VCaP (cell line): ENCODE results near the gene PRXL2B.

Experiments used
- H3K27ac ChIP-seq: fragments of 450-650 bp; 2 replicates; pipeline ENCODE4 v1.5.1; 2017
- TF ChIP-seq, protein P1 (sequence below): fragments of 450-650 bp; conservative IDR thresholded peaks from 2 replicates; pipeline ENCODE4 v1.5.1; 2017; ENCODE audit warnings: mild to moderate bottlenecking, moderate library complexity

The PRXL2B gene

DNA sequence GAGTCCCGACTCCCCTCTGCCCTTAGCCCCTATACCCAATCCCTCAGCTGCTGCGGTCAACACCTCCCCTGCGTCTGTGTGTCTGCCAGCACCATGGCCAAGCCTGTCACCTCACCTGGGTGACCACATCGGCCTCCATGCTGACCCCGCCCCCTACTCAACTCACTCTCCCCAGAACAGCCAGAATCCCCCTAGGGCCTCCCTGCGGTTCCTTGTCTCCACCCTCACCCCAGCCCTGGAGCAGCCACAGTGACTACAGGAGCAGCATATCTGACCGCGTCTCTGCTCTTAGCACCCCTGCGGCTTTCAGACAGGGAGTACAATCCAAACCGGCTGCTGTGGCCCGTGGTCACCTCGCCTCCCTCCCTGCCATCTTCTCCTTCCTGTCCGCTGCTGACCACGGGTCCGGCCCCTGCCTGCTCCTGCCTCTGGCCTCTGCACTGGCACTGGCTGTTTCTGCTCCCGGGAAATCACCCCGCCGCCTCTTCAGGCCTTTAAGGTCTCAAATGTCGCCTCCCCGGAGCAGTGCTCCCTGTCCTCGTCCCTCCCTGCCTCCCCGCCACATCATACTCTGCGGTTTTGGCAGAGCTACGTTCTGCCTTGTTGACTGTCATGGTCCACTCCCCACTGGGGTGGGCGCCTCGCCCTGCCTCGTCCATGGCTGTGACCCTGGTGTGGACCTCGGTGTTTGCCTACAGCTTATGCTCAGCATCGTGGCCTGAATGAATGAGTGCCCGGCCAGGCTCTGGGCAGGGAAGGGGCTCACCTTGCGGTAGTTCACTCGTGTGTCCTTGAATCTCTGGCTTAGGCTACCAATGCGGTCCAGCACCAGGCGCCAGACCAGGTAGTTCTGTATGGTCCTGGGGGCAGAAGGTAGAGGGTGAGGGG is 11.1 kb downstream of the PRXL2B start:
- TF ChIP-seq, protein P1, sequence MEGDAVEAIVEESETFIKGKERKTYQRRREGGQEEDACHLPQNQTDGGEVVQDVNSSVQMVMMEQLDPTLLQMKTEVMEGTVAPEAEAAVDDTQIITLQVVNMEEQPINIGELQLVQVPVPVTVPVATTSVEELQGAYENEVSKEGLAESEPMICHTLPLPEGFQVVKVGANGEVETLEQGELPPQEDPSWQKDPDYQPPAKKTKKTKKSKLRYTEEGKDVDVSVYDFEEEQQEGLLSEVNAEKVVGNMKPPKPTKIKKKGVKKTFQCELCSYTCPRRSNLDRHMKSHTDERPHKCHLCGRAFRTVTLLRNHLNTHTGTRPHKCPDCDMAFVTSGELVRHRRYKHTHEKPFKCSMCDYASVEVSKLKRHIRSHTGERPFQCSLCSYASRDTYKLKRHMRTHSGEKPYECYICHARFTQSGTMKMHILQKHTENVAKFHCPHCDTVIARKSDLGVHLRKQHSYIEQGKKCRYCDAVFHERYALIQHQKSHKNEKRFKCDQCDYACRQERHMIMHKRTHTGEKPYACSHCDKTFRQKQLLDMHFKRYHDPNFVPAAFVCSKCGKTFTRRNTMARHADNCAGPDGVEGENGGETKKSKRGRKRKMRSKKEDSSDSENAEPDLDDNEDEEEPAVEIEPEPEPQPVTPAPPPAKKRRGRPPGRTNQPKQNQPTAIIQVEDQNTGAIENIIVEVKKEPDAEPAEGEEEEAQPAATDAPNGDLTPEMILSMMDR, result no peak
- no peak overlapping the region for H3K27ac ChIP-seq

DNA sequence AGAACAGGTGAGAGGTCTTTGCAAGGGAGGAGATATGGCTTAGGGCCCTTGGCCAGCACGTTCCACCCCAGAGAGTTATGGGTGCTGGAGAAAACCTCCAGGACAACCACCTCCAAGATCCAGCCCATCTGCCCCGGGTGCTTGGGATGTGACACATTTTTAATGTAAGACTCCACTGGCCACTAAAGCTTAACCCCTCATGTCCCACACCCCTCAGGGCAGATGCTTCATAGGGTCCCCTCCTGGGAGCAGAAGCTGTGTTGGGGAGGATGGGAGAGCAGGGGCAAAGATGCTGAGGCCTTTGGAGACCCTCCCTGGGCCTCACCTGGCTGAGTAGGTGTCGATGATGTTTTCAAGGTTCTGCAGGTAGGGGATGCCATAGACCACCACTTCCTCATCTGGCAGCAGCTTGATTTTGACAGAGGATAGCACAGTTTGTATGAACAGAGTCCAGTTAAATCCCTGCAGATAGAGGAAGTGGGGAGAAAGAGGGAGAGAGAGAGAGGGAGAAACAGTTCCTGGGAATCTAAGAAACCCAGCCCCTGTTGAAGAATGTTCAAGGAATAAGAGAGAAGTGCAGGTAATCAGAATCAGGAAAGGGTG is 11.9 kb downstream of the PRXL2B start:
- TF ChIP-seq, protein P1, result no peak
- H3K27ac ChIP-seq, result no peak overlapping the region

- H3K27ac ChIP-seq, result no peak overlapping the region
- TF ChIP-seq, protein P1, result no peak
Observed at GRCh38 chr1:2601721-2602303, 15.2 kb downstream of the PRXL2B start.

DNA sequence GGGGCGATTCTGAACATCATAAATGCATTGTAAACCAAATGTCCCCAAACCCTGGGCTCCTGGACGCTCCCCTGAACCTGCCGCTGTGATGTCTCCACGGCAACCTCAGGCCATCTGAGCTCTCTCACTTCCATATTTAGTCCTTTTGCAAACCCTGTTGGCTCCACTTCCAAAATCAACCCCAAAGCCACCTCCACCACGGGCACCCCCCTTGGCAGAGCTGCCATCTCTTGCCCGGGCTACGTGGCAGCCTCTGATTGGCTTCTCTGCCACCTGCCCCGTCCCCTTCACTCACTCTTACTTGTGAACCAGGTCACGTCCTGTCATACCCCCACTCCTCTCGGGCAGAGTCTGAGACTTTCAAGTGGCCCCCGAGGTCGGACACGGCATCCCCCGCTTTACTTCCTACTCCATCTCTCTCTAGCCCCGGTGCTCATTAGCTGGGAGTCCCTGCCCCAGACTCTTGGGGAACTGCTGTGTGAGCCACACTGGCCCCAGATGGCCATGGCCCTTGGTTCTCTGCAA is 15.8 kb downstream of the PRXL2B start:
- H3K27ac ChIP-seq, result no peak overlapping the region
- TF ChIP-seq, protein P1, result no peak

DNA sequence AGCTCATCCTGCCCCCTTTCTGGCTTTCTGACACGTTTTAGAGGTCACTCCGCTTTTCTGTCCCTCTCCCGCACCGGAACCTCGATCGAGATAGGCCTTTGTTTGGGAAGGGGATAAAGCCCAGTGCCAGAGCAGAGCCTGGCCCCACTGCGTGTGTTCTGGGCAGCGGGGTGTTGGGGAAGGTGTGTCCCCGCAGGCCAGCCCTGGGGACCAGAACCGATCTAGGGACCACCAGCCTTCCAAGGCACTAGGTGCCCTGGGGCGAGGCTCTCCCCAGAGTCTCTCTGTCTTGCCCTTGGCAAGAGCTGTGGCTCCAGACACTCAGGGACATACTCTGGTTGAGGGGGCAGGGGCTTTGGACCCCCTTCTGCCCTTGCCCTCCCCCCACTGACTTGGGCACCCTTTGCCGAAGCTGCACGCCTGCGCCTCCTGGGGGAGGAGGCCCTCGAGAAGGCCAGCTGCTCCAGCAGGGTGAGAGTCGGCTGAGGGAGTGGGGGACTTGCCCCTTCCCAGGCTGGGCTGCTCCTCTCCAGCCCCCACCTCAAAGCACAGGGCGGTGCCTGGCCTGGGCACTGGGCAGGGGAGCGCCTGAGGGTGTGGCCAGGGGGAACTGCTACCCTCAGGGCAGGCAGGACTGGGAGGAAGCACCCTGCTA is 16.4 kb downstream of the PRXL2B start:
- TF ChIP-seq, protein P1, result no peak
- H3K27ac ChIP-seq, result no peak overlapping the region

DNA sequence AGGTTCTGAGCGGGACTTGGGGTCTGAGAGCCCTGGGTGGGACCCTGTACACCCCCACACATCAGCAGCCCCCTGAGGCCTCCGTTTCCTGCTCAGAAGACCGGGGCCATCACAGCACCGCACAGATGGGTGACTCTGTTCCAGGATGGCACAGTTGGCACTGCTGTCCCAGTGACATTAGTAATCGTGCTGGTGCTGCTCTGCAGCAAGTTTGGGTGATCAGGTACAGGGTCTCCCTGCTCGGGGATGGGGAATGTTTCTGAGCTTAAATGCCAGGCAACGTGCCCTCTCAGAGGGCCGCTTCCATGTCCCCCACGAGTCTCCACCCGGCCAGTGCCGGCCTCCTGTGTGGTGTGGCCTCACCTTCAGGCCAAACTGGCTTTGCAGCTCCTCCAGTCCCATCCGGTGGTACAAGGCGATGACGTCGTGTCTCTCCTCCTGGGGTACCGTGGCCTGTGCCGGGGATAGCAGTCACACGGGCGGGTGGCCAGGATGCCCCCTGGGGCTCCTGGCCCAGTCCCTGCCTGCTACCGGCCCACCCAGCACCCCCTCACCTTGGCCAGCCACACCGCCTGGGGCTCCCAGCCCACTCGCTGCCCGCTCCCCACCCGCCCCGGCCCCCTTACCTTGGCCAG is 17.1 kb downstream of the PRXL2B start:
- H3K27ac ChIP-seq, result no peak overlapping the region
- TF ChIP-seq, protein P1, result no peak
